ENCODE data around the gene USP50.

GRCh38 chr15:50484781-50485180, 61.7 kb downstream of the USP50 start:
- TF ChIP-seq CTCF (IDR thresholded peaks at IDR 0.05) (no peak), POLR2A (IDR thresholded peaks at IDR 0.05; ENCODE audit: low read depth) (no peak)
